ENCODE results near the gene FIBP. TPM values are rescaled to one million over a fixed set of nuclear protein-coding genes. Genes with fewer than 3 reads are reported as not detected.

Gene FIBP
- 113 and 139 TPM in 2 replicates for total RNA-seq (2014; rRNA removed; shearing (Covaris generic))

DNA sequence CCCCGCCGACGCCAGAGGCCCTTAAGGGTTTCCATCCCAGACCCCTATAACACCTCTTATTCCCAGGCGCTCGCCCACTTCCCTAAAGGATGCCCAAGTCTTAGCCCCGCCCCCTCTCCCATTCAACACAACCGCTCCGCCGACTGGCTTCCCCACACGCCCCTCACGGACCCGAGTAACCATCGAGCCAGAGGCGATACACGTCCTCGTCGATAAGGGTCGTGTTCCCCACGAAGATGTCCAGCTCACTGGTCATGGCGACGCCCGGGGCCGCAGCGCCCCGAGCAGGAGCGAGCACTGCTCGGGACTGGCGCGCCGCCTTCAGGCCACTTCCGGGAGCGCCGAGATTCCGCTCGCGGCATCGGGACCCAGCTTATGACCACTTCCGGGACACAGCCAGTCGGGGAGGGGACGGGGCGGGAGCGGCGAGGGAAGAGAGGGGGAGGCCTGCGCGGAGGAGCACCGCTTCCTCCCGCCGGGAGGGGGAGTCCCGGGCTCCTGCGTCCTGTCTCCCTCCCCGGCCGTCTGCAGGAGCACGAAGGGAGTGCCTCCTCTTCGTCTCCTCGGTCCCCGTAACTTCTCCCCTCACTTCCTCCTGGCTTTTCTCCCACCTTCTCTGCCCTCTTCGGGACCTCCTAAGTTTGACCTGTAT is at the start of gene FIBP:
TSS of gene FIBP (minus strand) at position 309 of the 652 bp plus-strand sequence. CDS start at position 256, 53 bp downstream.
- peak; percentile 100 for DNase-seq
- Histone ChIP-seq H3K36me3 (replicated peaks; ENCODE audit: control insufficient read depth, insufficient read depth, low read length) (peaks cover 32% of the 10 kb centered on the region), H3K27me3 (ENCODE audit: control insufficient read depth, insufficient read depth, low read length) (peaks cover 17% of the 10 kb centered on the region), H3K4me3 (ENCODE audit: insufficient read depth, low read depth, low read length) (peak within 1 kb of the TSS; percentile 75)

DNA sequence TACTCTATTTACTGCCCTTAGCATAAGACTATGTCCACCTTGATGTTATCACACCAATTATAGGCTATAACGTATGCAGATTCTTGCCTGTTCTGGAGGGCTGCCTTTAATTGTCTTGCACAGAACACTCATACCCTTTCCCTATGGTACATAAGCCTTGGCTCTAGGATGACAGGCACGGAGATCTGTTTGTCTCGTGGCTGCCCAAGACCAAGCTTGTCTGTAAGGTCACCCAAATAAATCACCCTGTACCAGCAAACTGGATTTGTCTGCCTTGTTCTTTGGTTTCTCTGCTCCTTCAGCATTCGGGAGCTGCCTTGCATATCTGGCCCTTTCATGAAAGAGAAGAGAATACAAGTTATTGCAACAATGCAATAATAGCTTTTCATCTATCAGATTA is 49.5 kb upstream of the FIBP start:
- Histone ChIP-seq H3K27me3 (ENCODE audit: control insufficient read depth, insufficient read depth, low read length) (no peaks in the 10 kb centered on the region; the same call in 1 of the 2 replicates), H3K36me3 (replicated peaks; ENCODE audit: control insufficient read depth, insufficient read depth, low read length) (no peaks in the 10 kb centered on the region), H3K4me3 (ENCODE audit: insufficient read depth, low read depth, low read length) (no peak overlapping the region)
- no peak for DNase-seq

DNA sequence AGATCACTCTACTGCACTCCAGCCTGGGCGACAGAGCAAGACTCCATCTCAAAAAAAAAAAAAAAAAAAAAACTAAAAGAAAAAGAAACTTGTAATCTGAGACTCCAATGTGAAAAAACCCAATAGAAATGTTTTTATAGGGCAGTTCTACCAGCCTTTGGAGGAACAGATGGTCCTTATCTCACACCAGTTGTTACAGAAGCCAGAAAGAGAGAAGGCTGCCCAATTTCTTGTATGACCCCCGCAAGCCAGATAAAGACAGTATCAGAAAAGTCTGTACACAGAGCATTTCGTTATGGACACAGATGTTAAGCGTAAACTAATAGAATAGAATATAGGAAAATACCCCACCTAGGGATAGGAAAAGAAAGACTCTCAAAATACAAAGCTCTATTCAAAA is 45.7 kb upstream of the FIBP start:
- Histone ChIP-seq H3K36me3 (replicated peaks; ENCODE audit: control insufficient read depth, insufficient read depth, low read length) (no peaks in the 10 kb centered on the region), H3K4me3 (ENCODE audit: insufficient read depth, low read depth, low read length) (no peak overlapping the region), H3K27me3 (ENCODE audit: control insufficient read depth, insufficient read depth, low read length) (no peaks in the 10 kb centered on the region)
- DNase-seq: no peak

DNA sequence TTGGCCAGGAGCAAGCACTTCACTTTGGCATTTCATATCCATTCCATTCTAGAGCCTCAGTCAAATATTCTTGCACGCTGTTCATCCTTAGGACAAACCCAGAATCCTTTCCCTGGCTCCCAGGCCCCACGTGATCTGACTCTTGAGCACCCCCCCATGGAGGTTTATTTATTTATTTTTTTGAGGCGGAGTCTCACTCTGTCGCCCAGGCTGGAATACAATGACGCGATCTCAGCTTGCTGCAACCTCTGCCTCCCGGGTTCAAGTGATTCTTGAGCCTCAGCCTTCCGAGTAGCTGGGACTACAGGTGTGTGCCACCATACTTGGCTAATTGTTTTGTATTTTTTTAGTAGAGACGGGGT is 44.3 kb upstream of the FIBP start:
- DNase-seq: peak; percentile 72

DNA sequence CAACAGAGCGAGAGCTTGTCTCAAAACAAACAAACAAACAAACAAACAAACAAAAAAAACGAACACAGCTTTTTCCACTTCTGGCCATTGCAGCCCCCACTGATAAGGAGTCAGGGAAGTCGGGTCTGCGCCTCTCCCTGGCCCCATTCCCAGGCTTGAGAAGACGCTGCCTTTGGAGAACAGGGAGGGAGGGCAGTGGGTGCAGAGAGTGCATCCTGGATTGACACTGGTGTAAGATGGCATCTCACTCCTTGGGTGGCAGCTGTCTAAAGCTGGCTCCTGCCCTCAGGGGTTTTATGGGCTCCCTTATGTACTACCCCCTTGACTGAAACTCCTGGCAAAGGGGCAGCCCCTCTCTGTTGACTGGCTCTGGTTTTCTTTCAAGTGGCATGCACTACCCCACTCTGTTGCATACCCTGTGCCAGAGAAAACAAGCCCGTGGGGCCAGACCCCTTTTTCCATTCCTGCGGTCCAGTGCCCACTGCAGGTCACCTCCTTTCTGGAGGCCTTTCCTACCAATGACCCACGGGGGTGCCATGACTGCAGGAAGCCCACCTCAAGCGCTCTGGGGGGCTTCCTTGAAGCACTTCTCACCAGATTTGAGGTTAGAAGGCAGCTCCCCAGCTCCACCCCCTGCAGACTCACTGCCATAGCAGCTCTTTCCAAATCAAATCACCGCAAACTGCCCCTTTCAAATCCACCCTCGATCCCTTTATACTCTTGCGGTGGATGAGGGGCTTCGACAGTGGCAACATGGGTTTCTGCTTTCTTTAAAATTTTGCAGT is 43.7 kb upstream of the FIBP start:
- H3K27me3 ChIP-seq (ENCODE audit: control insufficient read depth, insufficient read depth, low read length): no peaks in the 10 kb centered on the region
- no peak overlapping the region for H3K4me3 ChIP-seq (ENCODE audit: insufficient read depth, low read depth, low read length)
- H3K36me3 ChIP-seq (replicated peaks; ENCODE audit: control insufficient read depth, insufficient read depth, low read length): no peaks in the 10 kb centered on the region
- peak; percentile 60 for DNase-seq

More for the DNA sequence above, 44.3 kb upstream of the FIBP start:
- H3K4me3 ChIP-seq (ENCODE audit: insufficient read depth, low read depth, low read length): no peak overlapping the region
- H3K36me3 ChIP-seq (replicated peaks; ENCODE audit: control insufficient read depth, insufficient read depth, low read length): no peaks in the 10 kb centered on the region
- no peaks in the 10 kb centered on the region for H3K27me3 ChIP-seq (ENCODE audit: control insufficient read depth, insufficient read depth, low read length)

DNA sequence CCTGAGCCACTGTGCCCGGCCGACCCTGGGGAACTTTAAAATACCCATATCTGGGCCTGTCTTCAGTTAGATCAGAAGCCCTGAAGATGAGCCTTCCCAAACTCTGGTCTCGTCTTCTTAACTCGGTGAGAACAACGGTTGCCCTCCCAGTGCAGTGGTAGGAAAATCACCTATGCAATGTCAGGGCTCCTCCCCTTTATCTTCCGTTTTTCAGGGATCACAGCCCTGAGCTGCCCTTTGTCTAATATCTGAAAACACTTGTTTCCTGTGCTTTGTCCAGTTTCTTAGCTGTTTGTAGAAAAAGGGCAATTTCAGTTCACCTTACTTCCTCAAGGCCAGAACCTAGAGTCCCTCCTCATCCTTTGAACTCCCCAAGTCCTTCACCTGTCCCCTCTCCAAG is 40.4 kb upstream of the FIBP start:
- Histone ChIP-seq H3K36me3 (replicated peaks; ENCODE audit: control insufficient read depth, insufficient read depth, low read length) (no peaks in the 10 kb centered on the region), H3K27me3 (ENCODE audit: control insufficient read depth, insufficient read depth, low read length) (no peaks in the 10 kb centered on the region), H3K4me3 (ENCODE audit: insufficient read depth, low read depth, low read length) (no peak overlapping the region)
- no peak for DNase-seq

DNA sequence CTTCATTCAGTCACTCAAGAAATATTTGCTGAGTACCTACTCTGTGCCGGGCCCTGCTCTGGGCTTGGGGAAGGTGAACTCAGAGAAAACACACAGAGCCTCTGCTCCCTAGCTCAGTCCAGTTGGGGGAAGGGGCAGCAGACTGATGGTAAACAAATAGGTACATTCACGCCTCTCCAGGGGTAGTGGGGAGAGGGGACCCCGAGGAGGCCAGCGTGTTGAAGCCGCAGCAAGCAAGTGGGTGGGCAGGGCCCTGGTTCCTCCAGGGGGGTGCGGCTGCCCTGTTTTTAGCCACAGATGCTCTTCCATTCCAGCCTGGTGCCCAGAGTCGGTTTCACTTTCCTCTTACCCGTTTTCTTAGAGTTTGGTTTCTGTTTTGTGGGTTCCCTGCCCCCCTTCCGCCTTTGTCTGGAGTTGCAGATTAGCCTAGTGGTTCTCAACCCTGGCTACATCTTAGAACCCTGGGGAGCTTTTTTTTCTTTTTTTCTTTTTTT is 39.7 kb upstream of the FIBP start:
- no peaks in the 10 kb centered on the region for H3K36me3 ChIP-seq (replicated peaks; ENCODE audit: control insufficient read depth, insufficient read depth, low read length)
- peak; percentile 62 for DNase-seq
- H3K4me3 ChIP-seq (ENCODE audit: insufficient read depth, low read depth, low read length): no peak overlapping the region
- H3K27me3 ChIP-seq (ENCODE audit: control insufficient read depth, insufficient read depth, low read length): no peaks in the 10 kb centered on the region

DNA sequence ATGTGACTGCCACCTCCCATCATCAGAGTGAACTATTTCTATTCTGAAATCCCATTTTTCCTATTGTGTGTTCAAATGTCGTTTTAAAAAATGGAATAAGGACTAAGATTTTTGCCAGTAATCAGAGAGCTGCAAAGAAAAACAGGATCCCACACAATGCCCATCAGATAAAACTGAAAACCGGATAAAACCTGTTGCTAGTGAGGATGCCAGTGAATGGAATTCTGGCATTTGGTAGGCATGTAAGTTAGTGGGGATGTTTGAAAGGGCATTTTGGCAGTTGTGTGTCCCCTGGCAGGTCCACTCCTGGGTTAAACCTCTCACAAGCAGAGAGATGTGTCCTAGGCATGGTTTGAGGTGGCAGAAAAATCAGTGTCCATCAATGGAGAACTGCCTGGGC is 37.1 kb upstream of the FIBP start:
- no peaks in the 10 kb centered on the region for H3K27me3 ChIP-seq (ENCODE audit: control insufficient read depth, insufficient read depth, low read length)
- H3K4me3 ChIP-seq (ENCODE audit: insufficient read depth, low read depth, low read length): no peak overlapping the region
- no peaks in the 10 kb centered on the region; the same call in none of the 2 replicates for H3K36me3 ChIP-seq (replicated peaks; ENCODE audit: control insufficient read depth, insufficient read depth, low read length)
- DNase-seq: no peak

DNA sequence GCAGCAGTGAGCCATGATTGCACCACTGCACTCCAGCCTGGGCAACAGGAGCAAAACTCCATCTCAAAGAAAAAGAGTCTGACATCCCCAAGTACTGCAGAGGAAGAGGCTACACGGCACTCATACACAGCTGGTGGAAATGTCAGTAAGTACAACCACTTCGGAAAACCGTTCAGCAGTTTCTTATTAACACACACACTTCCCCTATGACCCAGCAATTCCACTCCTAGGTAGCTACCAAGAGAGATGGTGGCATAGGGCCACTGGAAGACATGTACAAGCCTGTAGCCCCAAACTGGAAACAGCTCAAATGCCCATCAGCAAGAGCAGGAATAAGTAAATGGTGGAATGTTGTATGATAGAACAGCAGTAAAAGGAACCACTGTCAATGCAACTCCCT is 34.3 kb upstream of the FIBP start:
- no peaks in the 10 kb centered on the region for H3K27me3 ChIP-seq (ENCODE audit: control insufficient read depth, insufficient read depth, low read length)
- DNase-seq: no peak
- no peaks in the 10 kb centered on the region; the same call in none of the 2 replicates for H3K36me3 ChIP-seq (replicated peaks; ENCODE audit: control insufficient read depth, insufficient read depth, low read length)

DNA sequence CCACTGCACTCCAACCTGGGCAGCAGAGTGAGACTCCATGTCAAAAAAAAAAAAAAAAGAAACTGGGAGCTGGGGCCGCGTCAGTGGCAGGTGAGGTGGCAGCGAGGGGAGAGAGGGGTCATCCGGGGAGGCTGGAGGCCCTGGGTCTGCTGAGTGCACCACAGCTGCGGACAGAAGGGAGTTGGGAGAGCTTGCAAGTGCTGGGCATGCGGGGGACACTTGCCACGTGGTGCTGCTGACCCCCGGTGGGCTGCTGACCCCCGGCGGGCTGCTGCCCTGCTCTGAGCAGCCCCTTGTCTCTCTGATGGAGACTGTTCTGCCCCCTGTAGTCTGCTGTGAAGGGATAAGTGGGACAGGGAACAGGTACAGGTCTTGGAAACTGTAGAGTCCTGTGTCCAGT is 33.6 kb upstream of the FIBP start:
- Histone ChIP-seq H3K4me3 (ENCODE audit: insufficient read depth, low read depth, low read length) (no peak overlapping the region), H3K27me3 (ENCODE audit: control insufficient read depth, insufficient read depth, low read length) (no peaks in the 10 kb centered on the region), H3K36me3 (replicated peaks; ENCODE audit: control insufficient read depth, insufficient read depth, low read length) (no peaks in the 10 kb centered on the region; the same call in none of the 2 replicates)
- no peak for DNase-seq

More for the DNA sequence above, 34.3 kb upstream of the FIBP start:
- H3K4me3 ChIP-seq (ENCODE audit: insufficient read depth, low read depth, low read length): no peak overlapping the region

DNA sequence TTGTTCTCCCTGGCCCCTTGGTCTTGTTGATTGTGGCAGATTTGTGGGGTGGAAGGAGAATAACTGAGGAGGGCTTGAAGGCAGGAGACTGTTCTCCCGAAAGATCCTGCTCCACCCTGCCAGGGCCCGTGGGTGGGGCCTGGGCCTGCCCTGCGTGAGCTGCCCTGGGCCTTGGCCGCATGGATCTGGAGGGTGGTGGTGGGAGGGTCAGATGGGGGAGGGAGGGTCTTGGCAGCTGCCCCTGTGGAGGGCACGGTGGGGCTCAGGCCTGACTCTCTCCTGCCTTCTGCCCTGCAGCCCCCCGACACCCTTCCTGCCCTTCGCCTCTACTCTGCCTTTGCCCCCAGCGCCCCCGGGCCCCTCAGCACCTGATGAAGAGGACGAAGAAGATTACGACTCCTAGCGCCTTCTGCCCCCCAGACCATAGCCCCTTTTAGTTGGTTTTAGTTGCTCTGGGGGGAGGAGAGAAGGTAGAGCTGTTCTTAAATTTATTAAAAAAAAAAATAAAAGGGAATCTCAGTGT is 32.8 kb upstream of the FIBP start:
- H3K36me3 ChIP-seq (replicated peaks; ENCODE audit: control insufficient read depth, insufficient read depth, low read length): no peaks in the 10 kb centered on the region; the same call in none of the 2 replicates
- H3K4me3 ChIP-seq (ENCODE audit: insufficient read depth, low read depth, low read length): no peak overlapping the region
- DNase-seq: no peak
- no peaks in the 10 kb centered on the region for H3K27me3 ChIP-seq (ENCODE audit: control insufficient read depth, insufficient read depth, low read length)

DNA sequence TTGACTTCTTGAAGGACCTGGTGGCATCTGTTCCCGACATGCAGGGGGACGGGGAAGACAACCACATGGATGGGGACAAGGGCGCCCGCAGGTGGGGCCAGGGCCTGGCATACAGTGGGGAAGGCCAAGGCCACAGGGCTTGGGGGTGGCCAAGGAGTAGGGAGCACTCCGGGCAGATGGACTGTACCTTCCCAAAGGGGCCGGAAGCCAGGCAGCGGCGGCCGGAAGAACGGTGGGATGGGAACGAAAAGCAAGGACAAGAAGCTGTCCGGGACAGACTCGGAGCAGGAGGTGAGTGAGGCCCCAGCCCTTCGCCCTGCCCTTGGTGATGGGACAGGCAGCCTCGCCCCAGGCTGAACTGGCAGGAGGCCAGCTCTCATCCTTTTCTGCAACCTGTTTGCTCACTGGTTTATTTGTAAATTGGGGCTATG is 32.1 kb upstream of the FIBP start:
- H3K27me3 ChIP-seq (ENCODE audit: control insufficient read depth, insufficient read depth, low read length): no peaks in the 10 kb centered on the region
- H3K4me3 ChIP-seq (ENCODE audit: insufficient read depth, low read depth, low read length): peak overlapping the region; percentile 88
- DNase-seq: no peak
- no peaks in the 10 kb centered on the region; the same call in none of the 2 replicates for H3K36me3 ChIP-seq (replicated peaks; ENCODE audit: control insufficient read depth, insufficient read depth, low read length)

DNA sequence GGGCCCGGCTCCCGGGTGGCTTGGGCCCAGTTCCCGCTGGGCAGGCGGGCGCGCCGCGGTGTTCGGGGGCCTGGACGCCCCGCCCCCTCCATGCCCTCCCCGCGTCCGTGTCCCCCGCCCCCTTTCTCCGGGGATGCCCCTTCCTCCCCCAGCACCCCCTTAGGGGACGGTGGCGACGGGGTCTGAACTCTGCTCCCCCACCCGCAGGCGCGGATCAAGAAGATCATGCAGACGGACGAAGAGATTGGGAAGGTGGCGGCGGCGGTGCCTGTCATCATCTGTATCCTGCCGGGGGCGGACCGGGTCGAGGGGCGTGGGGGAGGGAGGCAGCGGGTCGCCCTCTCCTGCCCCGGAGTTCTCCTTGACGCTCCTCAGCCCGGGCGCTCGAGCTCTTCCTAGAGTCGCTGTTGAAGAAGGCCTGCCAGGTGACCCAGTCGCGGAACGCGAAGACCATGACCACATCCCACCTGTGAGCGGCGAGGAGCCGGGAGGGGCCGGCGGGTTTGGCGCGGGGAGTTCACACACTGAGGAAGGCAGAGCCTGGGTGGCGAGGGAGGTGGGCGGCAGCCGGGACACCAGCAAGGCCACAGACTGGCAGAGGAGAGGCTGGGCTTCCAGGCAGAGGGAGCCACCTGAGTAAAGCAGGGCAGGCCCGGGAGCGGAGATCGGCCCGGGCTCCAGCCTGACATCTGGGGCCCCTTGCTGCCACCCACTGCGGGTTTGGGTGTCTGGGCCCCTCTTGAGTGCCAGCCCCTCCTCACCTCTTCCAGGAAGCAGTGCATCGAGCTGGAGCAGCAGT is 31.5 kb upstream of the FIBP start:
- peak; percentile 91 for DNase-seq
- Histone ChIP-seq H3K27me3 (ENCODE audit: control insufficient read depth, insufficient read depth, low read length) (no peaks in the 10 kb centered on the region), H3K4me3 (ENCODE audit: insufficient read depth, low read depth, low read length) (peak overlapping the region; percentile 88), H3K36me3 (replicated peaks; ENCODE audit: control insufficient read depth, insufficient read depth, low read length) (no peaks in the 10 kb centered on the region; the same call in none of the 2 replicates)

DNA sequence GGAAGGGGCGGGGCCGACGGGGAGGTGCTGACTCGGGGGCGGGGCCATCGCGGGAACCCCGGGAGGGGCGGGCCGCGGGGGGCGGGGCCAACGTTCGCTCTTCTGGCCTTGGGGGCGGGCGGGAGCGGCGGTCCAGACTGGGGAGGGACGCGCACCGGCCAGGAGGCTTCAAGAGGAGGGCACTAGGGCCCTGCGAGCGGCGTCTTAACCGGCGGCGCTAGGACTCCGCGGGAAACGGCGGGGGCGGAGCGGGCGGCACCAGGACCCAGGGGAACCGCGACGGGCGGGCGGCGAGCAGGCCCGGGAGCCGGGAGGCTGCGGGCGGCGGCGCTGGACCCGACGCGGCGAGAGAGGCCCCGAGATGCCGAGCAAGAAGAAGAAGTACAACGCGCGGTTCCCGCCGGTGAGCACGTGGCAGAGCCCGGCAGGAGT is 30.9 kb upstream of the FIBP start, which contains the start of gene DRAP1:
TSS of gene DRAP1 (plus strand) at position 286 of the 432 bp plus-strand sequence. CDS start at position 362, 76 bp downstream.
- Histone ChIP-seq H3K27me3 (ENCODE audit: control insufficient read depth, insufficient read depth, low read length) (no peaks in the 10 kb centered on the region), H3K4me3 (ENCODE audit: insufficient read depth, low read depth, low read length) (peak within 1 kb of the TSS; percentile 90), H3K36me3 (replicated peaks; ENCODE audit: control insufficient read depth, insufficient read depth, low read length) (no peaks in the 10 kb centered on the region; the same call in none of the 2 replicates)
- DNase-seq: peak; percentile 100

Measured in H7 (cell line).